ENCODE data around the gene HOXB3.

Gene HOXB3

GRCh38 chr17:48613862-48614694 lies 24.0 kb upstream of the HOXB3 start:
- Histone ChIP-seq H3K27me3 (ENCODE audit: control insufficient read depth, insufficient read depth, low read length) (peaks cover 98% of the 10 kb centered on the region), H3K36me3 (ENCODE audit: control insufficient read depth, insufficient read depth, low read length) (no peaks in the 10 kb centered on the region), H3K4me1 (ENCODE audit: control insufficient read depth, insufficient read depth, low read length) (peaks cover 18% of the 10 kb centered on the region), H3K4me3 (ENCODE audit: low read length) (no peak overlapping the region), H3K9me3 (ENCODE audit: control insufficient read depth, low read length) (no peaks in the 10 kb centered on the region), H3K9ac (ENCODE audit: low read length) (no peak overlapping the region)

GRCh38 chr17:48612854-48613691 lies 23.0 kb upstream of the HOXB3 start:
- peaks cover 18% of the 10 kb centered on the region for H3K4me1 ChIP-seq (ENCODE audit: control insufficient read depth, insufficient read depth, low read length)
- H3K27me3 ChIP-seq (ENCODE audit: control insufficient read depth, insufficient read depth, low read length) = peaks cover 98% of the 10 kb centered on the region
- no peaks in the 10 kb centered on the region for H3K9me3 ChIP-seq (ENCODE audit: control insufficient read depth, low read length)
- no peak overlapping the region for H3K4me3 ChIP-seq (ENCODE audit: low read length)
- no peaks in the 10 kb centered on the region for H3K36me3 ChIP-seq (ENCODE audit: control insufficient read depth, insufficient read depth, low read length)
- no peak overlapping the region for H3K9ac ChIP-seq (ENCODE audit: low read length)

GRCh38 chr17:48612456-48612853 lies 22.4 kb upstream of the HOXB3 start:
- Histone ChIP-seq H3K9ac (ENCODE audit: low read length) (no peak overlapping the region), H3K27me3 (ENCODE audit: control insufficient read depth, insufficient read depth, low read length) (peaks cover 98% of the 10 kb centered on the region), H3K9me3 (ENCODE audit: control insufficient read depth, low read length) (no peaks in the 10 kb centered on the region), H3K4me3 (ENCODE audit: low read length) (no peak overlapping the region), H3K4me1 (ENCODE audit: control insufficient read depth, insufficient read depth, low read length) (peaks cover 18% of the 10 kb centered on the region), H3K36me3 (ENCODE audit: control insufficient read depth, insufficient read depth, low read length) (no peaks in the 10 kb centered on the region)

DNA sequence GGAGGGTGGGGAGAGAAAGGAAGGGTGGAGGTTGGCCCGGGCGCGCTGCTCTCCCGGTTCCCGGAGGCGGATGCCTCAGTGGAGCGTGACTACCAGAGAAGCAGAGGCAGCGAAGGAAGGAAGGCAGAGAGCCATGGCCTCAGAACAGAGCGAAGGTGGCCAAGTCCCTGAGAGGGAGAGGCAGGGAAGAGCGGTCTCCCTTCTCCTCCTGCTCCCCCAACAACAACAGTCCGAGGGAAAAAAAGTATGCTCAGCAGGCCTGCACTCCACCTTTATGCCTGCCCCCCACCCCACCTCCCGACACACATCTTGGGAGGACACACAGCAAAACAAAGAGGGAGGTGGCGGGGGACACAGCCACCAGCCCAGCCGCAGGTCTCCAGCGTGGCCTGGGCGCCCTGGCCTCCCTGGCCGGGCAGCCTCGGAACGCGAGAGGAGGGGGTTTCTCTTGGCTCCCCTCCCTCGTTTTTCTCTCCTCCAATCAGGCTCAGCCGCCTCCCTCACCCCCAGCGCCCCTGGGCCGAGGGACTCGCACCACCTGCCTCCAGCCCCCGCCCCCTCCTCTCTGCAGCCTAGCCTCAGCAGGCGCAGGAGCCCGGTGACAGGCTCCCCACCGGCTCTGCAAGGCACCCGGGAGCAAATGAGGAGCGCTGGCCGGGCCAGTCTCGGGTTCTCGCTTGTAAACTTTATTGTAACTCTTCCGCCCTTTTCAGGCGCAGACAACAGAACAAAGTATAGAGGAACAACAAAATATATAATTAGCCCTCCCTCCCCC lies 21.8 kb upstream of the HOXB3 start:
- H3K9ac ChIP-seq (ENCODE audit: low read length) = no peak overlapping the region
- H3K4me1 ChIP-seq (ENCODE audit: control insufficient read depth, insufficient read depth, low read length) = peaks cover 18% of the 10 kb centered on the region
- H3K9me3 ChIP-seq (ENCODE audit: control insufficient read depth, low read length) = no peaks in the 10 kb centered on the region
- H3K36me3 ChIP-seq (ENCODE audit: control insufficient read depth, insufficient read depth, low read length) = no peaks in the 10 kb centered on the region
- H3K27me3 ChIP-seq (ENCODE audit: control insufficient read depth, insufficient read depth, low read length) = peaks cover 98% of the 10 kb centered on the region
- no peak overlapping the region for H3K4me3 ChIP-seq (ENCODE audit: low read length)

GRCh38 chr17:48611213-48611612 lies 21.2 kb upstream of the HOXB3 start:
- H3K4me3 ChIP-seq (ENCODE audit: low read length) = no peak overlapping the region
- no peaks in the 10 kb centered on the region for H3K9me3 ChIP-seq (ENCODE audit: control insufficient read depth, low read length)
- peaks cover 98% of the 10 kb centered on the region for H3K27me3 ChIP-seq (ENCODE audit: control insufficient read depth, insufficient read depth, low read length)
- H3K9ac ChIP-seq (ENCODE audit: low read length) = peak overlapping the region; percentile 39
- no peaks in the 10 kb centered on the region for H3K36me3 ChIP-seq (ENCODE audit: control insufficient read depth, insufficient read depth, low read length)
- peaks cover 18% of the 10 kb centered on the region for H3K4me1 ChIP-seq (ENCODE audit: control insufficient read depth, insufficient read depth, low read length)

DNA sequence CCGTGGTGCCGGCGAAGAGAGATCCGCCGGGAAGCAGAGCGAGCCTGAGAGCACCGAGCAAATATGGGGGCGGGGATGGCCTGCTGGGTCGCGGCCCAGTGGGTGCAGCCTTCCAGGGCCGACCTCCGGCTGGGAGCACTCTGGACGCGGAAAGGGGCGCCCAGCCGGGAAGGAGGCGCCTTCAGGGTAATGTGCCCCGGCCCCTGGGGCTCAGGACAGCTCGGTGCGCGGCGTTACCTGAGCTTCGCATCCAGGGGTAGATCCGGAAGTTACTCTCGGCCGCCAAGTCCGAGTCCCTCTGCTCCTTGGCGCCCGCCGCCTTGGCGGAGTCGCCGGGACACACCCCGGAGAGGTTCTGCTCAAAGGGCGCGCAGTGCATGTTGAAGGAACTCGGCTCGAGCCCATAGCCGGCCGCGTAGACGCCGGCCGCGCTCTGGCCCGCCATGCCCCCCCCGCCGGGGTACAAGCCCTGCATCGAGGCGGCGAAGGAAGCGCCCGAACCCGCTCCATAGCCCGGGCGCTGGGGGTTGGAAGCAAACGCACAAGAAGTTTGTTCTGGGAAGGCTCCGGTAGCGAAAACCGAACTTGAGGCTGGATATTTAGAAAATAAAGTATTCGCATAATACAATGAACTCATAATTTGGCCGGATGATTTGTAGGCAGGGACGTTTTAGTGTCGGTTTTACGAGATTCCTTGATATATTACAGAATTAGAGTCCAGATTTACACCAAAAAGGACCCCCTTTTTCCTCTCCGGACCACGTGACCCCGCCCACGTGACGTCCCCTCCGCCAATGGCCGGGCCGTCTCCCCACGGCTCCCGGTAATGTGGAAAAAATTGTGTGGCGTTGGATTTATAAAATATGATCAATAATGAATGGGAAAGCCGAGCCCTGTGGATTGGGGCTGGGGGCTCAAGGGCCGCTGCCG lies 20.5 kb upstream of the HOXB3 start, which contains the start of gene HOXB7:
TSS of gene HOXB7 (minus strand) at position 736 of the 930 bp plus-strand sequence. CDS start at position 637, 99 bp downstream.
- peak within 1 kb of the TSS; percentile 39 for H3K9ac ChIP-seq (ENCODE audit: low read length)
- no peaks in the 10 kb centered on the region for H3K36me3 ChIP-seq (ENCODE audit: control insufficient read depth, insufficient read depth, low read length)
- H3K9me3 ChIP-seq (ENCODE audit: control insufficient read depth, low read length) = no peaks in the 10 kb centered on the region
- H3K4me1 ChIP-seq (ENCODE audit: control insufficient read depth, insufficient read depth, low read length) = peaks cover 18% of the 10 kb centered on the region
- H3K27me3 ChIP-seq (ENCODE audit: control insufficient read depth, insufficient read depth, low read length) = peaks cover 98% of the 10 kb centered on the region
- H3K4me3 ChIP-seq (ENCODE audit: low read length) = peak within 1 kb of the TSS; percentile 46

DNA sequence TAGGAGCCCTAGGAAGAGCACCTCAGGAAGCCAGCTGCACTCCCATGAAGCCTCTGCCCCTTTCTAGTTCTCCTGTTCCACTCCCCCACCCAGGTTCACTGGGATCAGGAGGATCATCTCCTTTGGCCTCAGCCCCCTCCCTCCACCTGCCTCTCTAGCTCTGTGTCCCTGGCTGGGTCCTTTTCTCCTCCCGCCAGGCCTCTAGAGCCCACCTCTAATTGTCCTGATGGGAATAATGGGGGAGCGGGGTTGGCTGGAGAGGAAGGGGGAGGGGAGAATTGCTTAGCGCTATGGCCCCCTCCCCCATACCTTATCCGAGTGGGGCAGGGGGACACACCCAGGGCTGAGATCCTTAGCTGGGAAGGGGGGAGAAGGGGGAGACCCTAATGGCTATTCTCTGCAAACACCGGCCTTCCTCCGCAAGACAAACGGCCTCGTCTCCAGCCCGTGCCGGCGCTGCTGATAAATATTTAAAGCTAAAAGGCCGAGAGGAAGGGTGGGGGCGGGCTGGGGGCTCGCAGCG lies 19.8 kb upstream of the HOXB3 start:
- Histone ChIP-seq H3K4me1 (ENCODE audit: control insufficient read depth, insufficient read depth, low read length) (peaks cover 18% of the 10 kb centered on the region), H3K4me3 (ENCODE audit: low read length) (no peak overlapping the region), H3K9ac (ENCODE audit: low read length) (peak overlapping the region; percentile 39), H3K27me3 (ENCODE audit: control insufficient read depth, insufficient read depth, low read length) (peaks cover 98% of the 10 kb centered on the region), H3K36me3 (ENCODE audit: control insufficient read depth, insufficient read depth, low read length) (no peaks in the 10 kb centered on the region), H3K9me3 (ENCODE audit: control insufficient read depth, low read length) (peaks cover under 1% of the 10 kb centered on the region)

DNA sequence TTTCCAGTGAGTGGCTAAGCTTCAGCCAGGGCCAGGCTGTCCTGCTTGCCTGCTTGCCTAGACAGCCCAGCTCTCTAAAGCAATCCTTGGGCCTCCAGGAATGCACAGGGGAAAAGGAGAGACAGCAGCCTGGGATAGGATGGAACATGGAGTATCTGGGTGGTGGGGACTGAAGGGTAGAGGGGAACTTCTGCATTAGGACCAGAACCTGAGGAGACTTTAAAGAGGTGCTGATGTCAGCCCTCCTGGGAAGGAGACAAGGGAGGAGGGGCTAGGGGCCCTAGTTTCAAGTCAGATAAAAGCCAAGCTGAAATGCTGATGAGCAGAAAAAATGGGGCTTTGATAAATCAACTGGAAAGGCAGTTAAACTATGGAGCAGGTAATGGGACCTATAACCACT lies 19.0 kb upstream of the HOXB3 start:
- Histone ChIP-seq H3K27me3 (ENCODE audit: control insufficient read depth, insufficient read depth, low read length) (peaks cover 98% of the 10 kb centered on the region), H3K4me1 (ENCODE audit: control insufficient read depth, insufficient read depth, low read length) (peaks cover 14% of the 10 kb centered on the region), H3K9me3 (ENCODE audit: control insufficient read depth, low read length) (peaks cover 4% of the 10 kb centered on the region), H3K36me3 (ENCODE audit: control insufficient read depth, insufficient read depth, low read length) (no peaks in the 10 kb centered on the region), H3K4me3 (ENCODE audit: low read length) (no peak overlapping the region), H3K9ac (ENCODE audit: low read length) (no peak overlapping the region)

- Histone ChIP-seq H3K9ac (ENCODE audit: low read length) (no peak overlapping the region), H3K36me3 (ENCODE audit: control insufficient read depth, insufficient read depth, low read length) (no peaks in the 10 kb centered on the region), H3K9me3 (ENCODE audit: control insufficient read depth, low read length) (peaks cover 4% of the 10 kb centered on the region), H3K27me3 (ENCODE audit: control insufficient read depth, insufficient read depth, low read length) (peaks cover 98% of the 10 kb centered on the region), H3K4me3 (ENCODE audit: low read length) (no peak overlapping the region), H3K4me1 (ENCODE audit: control insufficient read depth, insufficient read depth, low read length) (peaks cover 14% of the 10 kb centered on the region)
These were observed 18.4 kb upstream of the HOXB3 start for GRCh38 chr17:48608494-48608834.

- peaks cover 14% of the 10 kb centered on the region for H3K4me1 ChIP-seq (ENCODE audit: control insufficient read depth, insufficient read depth, low read length)
- H3K27me3 ChIP-seq (ENCODE audit: control insufficient read depth, insufficient read depth, low read length) = peaks cover 99% of the 10 kb centered on the region
- no peaks in the 10 kb centered on the region for H3K36me3 ChIP-seq (ENCODE audit: control insufficient read depth, insufficient read depth, low read length)
- peaks cover 4% of the 10 kb centered on the region for H3K9me3 ChIP-seq (ENCODE audit: control insufficient read depth, low read length)
- H3K4me3 ChIP-seq (ENCODE audit: low read length) = no peak overlapping the region
- H3K9ac ChIP-seq (ENCODE audit: low read length) = no peak overlapping the region
These were observed 17.0 kb upstream of the HOXB3 start for GRCh38 chr17:48606892-48607614.

Data from mucosa of stomach (tissue), 1 donor.